NCI-H128 (cell line): ENCODE results near the gene LMOD3.

ENCODE experiments used
- DNase-seq: peaks from one replicate; lab custom pipeline; 2025; ENCODE audit not compliant: unreplicated experiment; lab: John Stamatoyannopoulos, UW

The LMOD3 gene

DNA sequence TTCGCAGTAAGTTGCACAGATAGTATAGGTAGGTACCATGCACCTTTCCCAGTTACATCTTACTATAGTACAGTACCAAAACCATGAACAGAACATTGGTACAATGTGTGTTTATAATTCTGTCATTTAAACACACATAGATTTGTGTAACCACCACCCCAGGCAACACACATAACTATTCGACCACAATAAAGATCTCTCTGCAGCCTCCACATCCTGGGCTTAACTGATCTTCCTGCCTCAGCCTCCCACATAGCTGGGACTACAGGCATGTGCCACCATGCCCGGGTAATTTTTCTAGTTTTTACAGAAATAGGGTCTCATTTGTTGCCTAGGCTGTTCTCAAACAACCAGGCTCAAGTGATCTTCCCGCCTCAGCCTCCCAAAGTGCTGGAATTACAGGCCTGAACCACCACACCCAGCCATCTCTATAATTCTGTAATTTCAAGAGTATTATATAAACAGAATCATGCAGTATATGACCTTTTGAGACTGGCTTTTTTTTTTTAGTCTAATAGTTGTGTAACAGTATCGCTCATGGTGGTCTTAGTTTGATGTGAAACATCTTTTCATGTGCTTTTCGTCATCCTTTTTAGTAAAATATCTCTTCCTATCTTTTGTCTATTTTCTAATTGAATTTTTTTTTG, 57.0 kb downstream of the LMOD3 start:
- no peak for DNase-seq

DNA sequence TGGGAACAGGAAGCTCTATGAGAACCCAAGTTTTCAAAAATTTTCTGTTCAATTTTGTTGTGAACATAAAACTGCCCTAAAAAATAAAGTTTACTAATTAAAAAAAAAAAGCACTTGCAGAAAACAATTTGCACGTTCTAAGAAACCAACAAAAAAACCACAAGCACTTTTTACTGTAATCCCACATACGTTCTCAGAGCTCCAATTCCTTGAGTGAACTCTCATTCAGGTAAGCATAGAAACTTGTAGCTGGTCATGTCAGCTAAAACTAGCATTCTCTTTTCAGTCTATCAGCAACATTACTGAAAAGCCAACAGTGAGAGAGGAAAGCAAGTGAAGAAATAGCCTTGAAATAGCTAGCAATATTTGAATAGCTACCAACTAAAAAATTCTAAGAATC, 58.8 kb downstream of the LMOD3 start:
- DNase-seq: no peak

DNA sequence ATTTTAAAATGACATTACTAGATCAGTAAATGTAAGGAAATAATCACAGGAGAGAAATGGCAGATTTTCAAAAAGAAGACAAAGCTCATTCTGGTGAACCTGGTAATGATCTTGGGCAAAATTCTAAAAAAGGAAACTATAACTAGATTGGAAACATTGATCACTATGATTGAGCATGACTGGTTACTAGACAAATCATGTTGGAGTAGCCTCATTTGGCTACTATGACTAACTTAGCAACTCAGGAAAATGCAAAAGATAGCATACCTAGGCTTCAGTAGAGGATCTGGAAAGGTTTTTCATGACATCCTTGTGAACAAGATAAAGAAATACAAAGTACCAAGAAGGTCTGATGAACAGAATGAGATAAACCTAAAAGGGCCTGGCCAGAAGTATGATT, 62.7 kb downstream of the LMOD3 start:
- DNase-seq: no peak

DNA sequence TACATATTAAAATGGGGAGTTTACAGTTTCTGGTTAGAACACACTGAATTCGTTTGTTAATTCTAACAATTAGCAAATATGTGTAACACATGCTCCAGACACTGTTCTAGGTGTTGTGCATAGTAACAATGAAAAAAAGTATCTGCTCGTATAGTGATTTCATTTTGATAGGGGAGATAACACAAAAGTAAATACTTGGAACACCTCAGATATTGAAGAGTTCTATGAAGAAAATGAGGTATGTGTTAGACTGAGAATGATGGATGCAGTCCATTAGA, 63.5 kb downstream of the LMOD3 start:
- no peak for DNase-seq

DNA sequence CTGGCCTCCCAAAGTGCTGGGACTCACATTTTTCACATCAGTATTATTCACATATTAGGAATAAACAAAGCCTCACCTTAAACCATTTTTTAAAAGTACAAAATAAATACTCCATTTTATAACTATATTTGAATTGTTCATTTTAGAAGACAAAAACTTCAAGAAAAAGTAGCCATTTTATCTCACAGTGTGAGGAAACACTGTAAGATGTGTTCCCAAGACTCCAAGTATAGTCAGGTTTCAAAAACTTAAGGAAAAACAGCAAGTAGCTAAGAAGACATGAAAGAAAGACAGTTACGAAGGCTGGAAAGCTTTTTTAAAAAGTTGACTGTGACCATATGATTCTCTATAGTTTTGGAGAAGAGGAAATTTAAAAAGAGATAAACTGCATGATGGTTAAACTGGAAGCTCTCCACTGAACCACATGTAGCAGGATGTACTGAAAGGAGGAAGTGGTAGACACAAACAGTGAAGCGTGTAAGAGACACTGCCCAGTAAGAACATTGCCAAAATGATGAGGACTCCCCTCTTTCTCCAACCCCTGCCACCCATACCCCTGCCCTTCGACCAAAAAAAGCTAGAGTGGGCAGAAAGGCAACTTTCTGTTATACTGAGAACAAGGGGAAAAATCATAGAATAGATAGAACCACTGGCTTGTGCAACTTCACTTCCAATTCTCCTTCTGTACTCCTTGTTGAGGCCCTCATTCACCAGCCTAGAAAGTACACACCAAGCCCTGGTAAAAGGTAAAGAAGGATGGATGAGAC, 64.0 kb downstream of the LMOD3 start:
- no peak for DNase-seq
